Ureter (tissue), 1 donor: ENCODE results near the gene OVAAL. TPM values are rescaled to one million over a fixed set of nuclear protein-coding genes. Genes with fewer than 3 reads are reported as not detected.

ENCODE experiments used
- DNase-seq: peaks from one replicate; pipeline ENCODE4 v3.0.0-alpha.2; 2020; ENCODE audit warnings: low spot score
- total RNA-seq: library from RNA; stranded (reverse); gene quantifications from one replicate; pipeline ENCODE4 v1.2.4, GENCODE V29; 2023
- donor health status: DM: yes; HTN: yes; CAD: no.

OVAAL gene
- total RNA-seq, 1 donor from 2014 or later: not detected

DNA sequence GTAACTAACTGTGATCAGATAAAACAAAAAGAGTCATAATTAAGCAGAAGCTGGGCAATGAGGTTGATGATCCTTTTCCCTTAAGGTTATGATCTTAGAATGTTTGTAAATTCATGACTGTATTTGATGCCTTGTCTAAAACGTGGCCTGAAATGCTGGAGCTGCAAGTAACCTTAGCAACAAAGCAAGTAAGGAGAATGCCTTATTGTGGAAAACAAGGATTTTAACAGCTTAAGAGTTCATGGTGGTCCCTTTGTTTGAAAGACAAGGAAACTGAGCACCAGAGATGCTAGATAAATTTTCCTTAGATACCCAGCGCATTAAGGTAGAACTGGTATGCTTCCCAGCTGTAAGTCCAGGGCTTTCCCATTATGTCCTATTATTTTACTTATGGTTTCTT lies 47.4 kb downstream of the OVAAL start:
- no peak for DNase-seq

DNA sequence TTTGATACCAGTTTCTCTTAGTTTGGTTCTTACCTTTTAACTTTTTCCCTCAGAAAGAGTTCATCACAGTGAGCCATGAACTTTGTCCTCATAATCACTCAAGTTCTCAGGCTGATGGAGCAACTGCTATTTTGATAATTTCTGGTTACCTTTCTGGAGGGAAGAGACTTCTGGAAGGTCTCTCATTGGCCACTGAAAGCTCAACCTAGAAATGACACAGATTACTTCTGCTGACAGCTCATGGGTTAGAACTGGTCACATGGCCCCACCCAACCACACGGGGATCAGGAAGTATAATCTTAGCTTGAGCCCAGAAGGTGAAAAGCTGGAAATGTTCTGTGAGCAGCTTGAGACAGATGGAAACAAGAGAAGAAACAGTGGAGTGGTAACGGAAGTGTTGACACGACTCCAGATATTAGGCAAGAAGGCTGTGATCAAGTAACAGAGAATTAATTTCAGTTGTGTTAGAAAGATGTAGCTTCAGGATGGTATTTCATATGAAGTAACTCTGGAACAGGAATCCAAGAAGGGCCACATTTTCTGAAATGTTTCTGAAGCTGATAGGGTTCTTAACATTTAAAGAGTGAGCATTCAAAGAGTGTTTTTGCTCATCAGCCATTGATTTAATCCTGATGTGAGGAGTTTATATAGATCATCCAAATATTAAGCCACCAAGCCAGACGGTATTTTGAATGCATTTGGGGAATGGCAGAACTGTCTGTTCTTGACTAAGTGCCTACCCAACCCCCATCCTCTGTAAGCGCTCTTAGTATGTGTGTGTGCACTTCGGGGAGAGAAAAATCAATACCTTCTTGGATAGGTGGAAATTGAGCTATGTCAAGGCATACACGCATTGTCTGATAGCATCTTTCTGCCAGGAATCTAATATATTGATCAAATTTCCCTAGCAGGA lies 51.1 kb downstream of the OVAAL start:
- DNase-seq: no peak

DNA sequence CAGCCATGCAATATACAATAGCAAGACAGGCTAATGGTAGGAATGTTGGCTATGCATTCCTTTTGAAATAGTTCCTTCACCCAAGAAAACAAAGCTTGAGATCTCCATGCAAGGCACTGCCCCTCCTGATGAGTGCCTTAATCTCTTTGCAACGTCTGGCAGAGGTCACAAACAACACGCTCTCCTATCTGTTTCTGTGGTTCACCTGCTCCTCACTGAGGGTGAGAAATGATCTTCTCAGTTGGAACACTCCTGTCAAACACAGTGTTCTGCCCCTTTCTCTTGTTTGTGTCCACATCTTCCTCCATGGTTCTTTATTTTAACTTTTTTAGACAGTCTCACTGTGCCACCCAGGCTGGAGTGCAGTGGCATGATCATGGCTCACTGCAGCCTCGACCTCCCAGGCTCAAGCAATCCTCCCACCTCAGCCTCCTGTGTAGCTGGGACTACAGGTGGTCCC lies 51.8 kb downstream of the OVAAL start:
- no peak for DNase-seq

DNA sequence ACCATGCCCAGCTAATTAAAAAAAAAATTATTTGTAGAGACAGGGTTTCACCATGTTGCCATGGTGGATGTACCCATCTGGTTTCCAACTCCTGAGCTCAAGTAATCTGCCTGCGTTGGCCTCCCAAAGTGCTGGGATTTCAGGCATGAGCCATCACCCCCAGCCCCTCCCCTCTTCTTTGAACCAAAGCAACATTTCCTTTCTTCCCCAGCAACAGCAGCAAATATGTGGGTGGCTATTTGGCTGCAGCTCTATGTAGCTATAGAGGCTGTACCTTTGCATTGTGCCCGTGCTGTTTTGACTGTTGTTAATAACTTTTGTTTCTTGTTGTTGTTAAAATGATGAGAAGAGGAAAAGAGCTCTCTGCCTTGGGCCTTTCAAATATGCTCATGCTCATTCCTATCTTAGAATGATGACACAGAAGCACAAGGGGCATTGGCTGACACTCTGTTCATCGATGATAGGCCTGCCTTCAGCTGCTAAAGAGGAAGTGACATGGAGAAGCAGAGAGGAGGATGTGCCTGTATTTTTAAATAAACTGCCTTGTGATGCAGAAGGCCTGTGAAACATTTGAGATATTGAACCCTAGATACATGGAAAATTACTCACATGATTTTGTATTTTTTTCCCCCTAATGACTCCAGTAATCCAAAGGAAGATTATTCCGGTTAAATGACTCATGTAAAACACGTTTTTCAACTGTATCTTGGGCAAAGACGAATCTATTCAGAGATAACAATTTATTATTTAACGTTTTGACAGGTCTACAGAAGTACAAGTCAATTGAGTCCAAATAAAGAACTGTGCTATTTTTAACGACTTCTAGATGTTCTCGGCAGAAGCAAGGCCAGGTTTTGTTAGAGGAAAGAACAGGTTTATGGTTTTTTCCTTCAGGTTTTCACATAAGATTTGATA lies 52.5 kb downstream of the OVAAL start:
- DNase-seq: no peak

- no peak for DNase-seq
These were observed 53.9 kb downstream of the OVAAL start for GRCh38 chr1:180612632-180613031.

- no peak for DNase-seq
These were observed 56.0 kb downstream of the OVAAL start for GRCh38 chr1:180614730-180615129.

DNA sequence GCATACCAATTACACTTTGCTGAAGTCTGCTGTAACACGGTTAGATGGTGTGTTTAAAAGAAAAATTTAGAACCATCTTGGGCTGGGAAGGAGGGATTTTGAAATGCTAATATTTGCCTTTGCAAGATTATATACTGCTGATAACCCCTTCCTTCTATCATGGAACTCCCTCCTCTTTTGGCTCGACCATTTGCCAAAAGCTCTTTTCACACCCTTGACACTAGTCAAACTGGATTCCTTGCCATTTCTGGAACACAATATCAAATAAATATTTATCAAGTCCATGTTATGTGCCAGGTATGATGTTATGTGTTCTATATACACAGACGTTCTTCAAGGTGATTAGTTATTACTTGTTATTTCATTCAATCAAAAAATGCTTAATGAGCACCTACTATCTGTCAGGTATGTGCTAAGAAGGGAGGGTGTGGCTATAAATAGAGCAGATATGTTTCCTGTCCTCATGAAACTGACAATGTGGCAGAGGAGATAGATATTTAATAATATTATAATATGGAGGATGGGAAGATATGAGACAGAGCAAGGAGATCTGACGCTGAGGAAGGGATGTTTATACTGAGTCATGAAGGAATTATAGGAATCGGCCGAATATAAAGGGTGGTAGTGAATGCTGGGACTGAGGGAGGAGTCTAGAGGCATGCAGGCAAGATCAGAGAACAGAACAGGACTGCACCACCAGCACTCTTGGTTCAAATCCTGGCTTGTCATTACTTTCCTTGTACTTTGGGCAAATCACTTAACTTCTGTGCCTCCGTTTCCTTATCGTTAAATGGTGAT lies 56.9 kb downstream of the OVAAL start:
- DNase-seq: no peak

Other genes starting within 250 kb of the OVAAL start
- 48.2 TPM for gene ACBD6, start 56.4 kb upstream of the OVAAL start, total RNA-seq
- 66.2 TPM for gene XPR1, start 73.1 kb downstream of the OVAAL start, total RNA-seq